Measurements from ENCODE around the gene NFKBIL1.

The NFKBIL1 gene

DNA sequence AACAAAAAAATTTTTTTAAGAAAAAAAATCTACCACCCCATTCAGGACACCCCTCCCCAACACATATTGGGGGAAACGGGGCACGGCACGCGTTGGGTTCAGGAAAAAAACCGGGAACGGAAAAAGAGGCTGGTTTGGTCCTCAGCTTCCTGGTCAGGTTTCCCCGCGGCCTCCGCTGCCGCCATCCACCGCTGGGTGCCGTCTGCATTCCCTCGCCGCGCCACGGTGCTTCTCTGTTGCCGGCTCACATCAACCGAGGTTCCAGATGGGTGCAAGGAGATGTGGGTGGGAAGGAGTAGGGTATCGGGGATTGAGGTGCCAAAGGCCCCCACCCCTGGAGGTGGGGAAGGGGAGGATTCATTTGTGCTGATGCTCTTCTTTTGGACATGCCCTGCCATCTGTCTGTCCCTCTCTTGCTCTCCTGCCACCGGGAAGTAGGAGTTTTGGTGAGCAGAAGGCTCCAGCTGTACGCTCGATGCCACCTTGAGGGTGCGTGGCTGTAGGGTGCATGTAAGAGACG, 12.8 kb upstream of the NFKBIL1 start:
- no peak for DNase-seq (ENCODE audit: low read depth in 2 of 2)

- DNase-seq (ENCODE audit: low read depth in 2 of 2), result no peak
These were observed 11.7 kb upstream of the NFKBIL1 start for GRCh38 chr6:31535538-31536324.

DNA sequence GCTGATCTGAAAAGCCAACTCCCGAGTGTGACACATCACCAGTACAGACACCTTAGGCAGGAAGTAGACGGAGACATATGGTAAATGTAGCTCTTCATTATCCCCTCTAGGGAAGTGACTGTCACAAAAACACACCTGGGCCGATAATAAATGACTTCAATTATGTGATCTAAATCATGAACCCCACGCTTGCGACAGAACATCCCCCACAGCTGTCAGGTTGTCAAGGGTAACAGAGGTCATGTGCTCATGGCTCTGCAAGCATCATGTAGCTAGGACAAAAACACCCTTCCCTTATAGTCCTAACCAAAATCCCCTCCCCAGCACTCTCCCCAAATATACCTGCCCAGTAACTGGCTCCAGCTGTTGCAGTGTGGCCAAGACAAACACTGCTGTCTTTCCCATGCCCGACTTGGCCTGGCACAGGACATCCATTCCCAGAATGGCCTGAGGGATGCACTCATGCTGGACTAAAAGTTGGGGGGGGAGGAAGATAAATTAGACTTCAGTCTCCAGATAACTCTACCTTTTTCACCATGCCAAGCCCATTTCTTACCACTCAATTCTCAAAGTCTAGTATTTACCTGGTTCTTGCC, 8.5 kb upstream of the NFKBIL1 start:
- no peak for DNase-seq (ENCODE audit: low read depth in 2 of 2)

GRCh38 chr6:31540640-31541039, 6.8 kb upstream of the NFKBIL1 start:
- no peak for DNase-seq (ENCODE audit: low read depth in 2 of 2)

GRCh38 chr6:31541059-31541657, 6.2 kb upstream of the NFKBIL1 start:
- peak; percentile 41 to 46 for DNase-seq (ENCODE audit: low read depth in 2 of 2)

- peak; percentile 85 to 88 for DNase-seq (ENCODE audit: low read depth in 2 of 2)
These were observed 5.5 kb upstream of the NFKBIL1 start, which contains the start of gene DDX39B for GRCh38 chr6:31541658-31542521. Gene DDX39B (minus strand): TSS chr6:31542003. CDS start chr6:31540532, 1,471 bp downstream.

DNA sequence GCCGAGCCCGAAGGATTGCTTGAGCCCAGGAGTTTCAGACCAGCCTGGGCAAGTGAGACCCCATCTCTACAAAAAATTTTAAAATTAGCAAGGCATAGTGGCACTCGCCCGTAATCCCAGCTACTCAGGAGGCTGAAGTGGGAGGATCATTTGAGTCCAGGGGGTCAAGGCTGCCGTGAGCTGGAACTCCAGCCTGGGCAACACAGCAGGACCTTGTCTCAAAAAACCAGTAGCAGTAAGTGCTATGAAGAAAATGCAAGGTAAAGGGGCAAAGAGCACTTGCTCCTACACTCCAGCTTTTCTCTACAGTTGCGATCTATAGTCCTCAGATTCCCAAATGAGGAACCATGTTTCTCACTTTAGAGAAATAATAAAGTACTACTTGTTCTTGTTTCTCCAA, 3.8 kb upstream of the NFKBIL1 start:
- no peak for DNase-seq (ENCODE audit: low read depth in 2 of 2)

DNA sequence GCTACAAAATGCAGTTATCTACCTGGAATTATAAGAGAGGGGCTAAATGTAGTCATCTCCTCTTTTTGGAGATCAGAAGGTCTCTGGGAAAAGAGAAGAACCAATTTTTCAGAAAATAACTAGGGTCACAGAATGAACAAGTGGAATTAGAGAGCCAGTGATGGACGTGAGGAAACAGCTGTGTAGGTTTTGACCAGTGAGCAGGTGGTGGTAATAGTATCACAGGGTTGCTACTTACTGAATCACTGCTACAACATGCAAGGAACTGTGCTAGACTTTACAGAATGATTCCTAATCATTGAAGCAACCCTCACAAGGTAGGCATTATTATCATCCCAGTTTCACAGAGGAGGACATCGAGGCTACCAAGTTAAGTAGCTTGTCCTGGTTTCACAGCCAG, 2.7 kb upstream of the NFKBIL1 start:
- DNase-seq (ENCODE audit: low read depth in 2 of 2), result no peak

- no peak for DNase-seq (ENCODE audit: low read depth in 2 of 2)
These were observed 2.1 kb upstream of the NFKBIL1 start for GRCh38 chr6:31545291-31545690.

GRCh38 chr6:31546339-31546957, 960 bp upstream of the NFKBIL1 start, which contains the start of gene ATP6V1G2:
Gene ATP6V1G2 (minus strand): TSS chr6:31546608. CDS start chr6:31546559, 49 bp downstream.
- peak; percentile 83 to 87 for DNase-seq (ENCODE audit: low read depth in 2 of 2)

- no peak for DNase-seq (ENCODE audit: low read depth in 2 of 2)
These were observed 527 bp downstream of the NFKBIL1 start for GRCh38 chr6:31547727-31548543.

GRCh38 chr6:31548544-31548873, 1.1 kb downstream of the NFKBIL1 start:
- no peak for DNase-seq (ENCODE audit: low read depth in 2 of 2)

- DNase-seq (ENCODE audit: low read depth in 2 of 2), result peak in 1 of 2 donors; percentile 50
These were observed 4.0 kb downstream of the NFKBIL1 start for GRCh38 chr6:31551371-31551770.

DNA sequence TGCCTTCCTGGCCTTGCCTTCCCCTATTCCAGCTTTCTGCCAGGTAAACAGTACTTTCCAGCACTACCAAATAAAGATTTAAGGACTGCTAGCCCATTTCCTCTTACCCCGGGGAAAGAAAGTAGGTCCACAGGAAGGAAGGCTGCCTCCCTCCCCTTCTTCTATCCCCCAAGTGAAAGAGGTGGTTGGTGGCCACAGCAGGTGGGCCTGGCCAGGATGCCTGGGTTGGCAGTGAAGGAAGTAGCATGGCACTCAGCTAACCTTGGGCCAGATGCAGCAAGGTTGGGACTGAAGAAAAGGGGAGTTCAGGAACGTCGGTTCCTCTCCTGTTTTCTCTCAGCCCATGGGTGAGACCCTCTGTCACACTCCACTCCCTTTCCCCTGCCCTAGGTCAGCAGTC, 8.9 kb downstream of the NFKBIL1 start:
- no peak for DNase-seq (ENCODE audit: low read depth in 2 of 2)

- DNase-seq (ENCODE audit: low read depth in 2 of 2), result no peak
These were observed 10.3 kb downstream of the NFKBIL1 start for GRCh38 chr6:31557443-31558317.

GRCh38 chr6:31558318-31558625, 10.9 kb downstream of the NFKBIL1 start:
- no peak for DNase-seq (ENCODE audit: low read depth in 2 of 2)

GRCh38 chr6:31558631-31559500, 11.5 kb downstream of the NFKBIL1 start:
- peak in 1 of 2 donors; percentile 58 for DNase-seq (ENCODE audit: low read depth in 2 of 2)

- no peak for DNase-seq (ENCODE audit: low read depth in 2 of 2)
These were observed 12.2 kb downstream of the NFKBIL1 start for GRCh38 chr6:31559606-31559957.
